Measurements from ENCODE around the gene LDLRAD2.

Gene LDLRAD2

DNA sequence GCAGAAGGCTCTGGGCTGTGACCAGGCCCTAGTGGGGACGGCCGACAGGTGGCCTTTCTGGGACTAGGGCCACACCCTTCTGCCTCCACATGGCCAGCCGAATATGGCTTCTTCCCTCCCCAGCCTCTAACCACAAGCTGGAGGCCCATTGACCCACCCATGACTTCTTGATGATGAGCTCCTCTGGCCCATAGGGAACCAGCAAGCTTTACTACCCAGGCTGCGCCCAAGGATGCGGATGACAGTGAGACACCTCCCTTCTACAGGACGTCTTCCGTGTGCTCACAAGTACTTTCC is 41.0 kb downstream of the LDLRAD2 start:
- Mint-ChIP-seq H3K27me3 (no peaks in the 10 kb centered on the region), H3K27ac (no peak overlapping the region), H3K36me3 (ENCODE audit: low read depth) (no peaks in the 10 kb centered on the region), H3K4me3 (no peak overlapping the region), H3K9me3 (no peaks in the 10 kb centered on the region), H3K4me1 (ENCODE audit: low read depth) (no peaks in the 10 kb centered on the region)
- no peak for DNase-seq

DNA sequence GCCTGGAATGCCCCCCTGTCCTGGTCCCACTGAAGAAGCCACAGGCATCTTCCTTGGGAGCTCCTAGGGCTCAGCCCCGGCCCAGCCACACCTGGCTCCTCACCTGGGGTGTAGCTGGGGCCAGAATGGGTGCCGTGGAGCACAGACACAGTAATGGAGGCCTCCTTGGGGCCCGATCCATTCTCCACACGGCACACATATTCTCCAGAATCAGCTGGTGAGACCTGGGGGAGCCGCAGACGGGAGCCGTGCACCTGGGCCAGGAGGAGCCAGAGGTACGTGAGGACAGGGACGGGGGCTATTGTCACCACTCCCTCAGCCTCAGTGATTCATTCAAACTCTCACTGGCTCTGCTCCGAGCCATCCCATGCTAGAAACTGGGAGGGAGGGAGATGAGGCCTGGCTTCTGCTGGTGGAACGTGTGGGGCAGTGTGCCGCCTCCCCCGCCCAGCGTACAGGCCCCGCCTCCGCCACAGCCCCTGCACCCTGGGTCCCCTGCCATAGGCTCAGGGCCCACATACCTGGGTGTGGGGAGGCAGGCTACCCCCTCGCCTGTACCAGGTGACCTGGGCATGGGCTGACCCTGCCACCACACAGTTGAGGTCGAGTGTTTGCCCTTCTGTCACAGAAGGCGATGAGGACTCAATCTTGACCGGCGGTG is 42.2 kb downstream of the LDLRAD2 start:
- Mint-ChIP-seq H3K9me3 (no peaks in the 10 kb centered on the region), H3K36me3 (ENCODE audit: low read depth) (no peaks in the 10 kb centered on the region), H3K27me3 (no peaks in the 10 kb centered on the region), H3K27ac (no peak overlapping the region), H3K4me1 (ENCODE audit: low read depth) (no peaks in the 10 kb centered on the region), H3K4me3 (no peak overlapping the region)
- no peak for DNase-seq

GRCh38 chr1:21854751-21855131 is 42.7 kb downstream of the LDLRAD2 start:
- Mint-ChIP-seq H3K9me3 (no peaks in the 10 kb centered on the region), H3K4me1 (ENCODE audit: low read depth) (no peaks in the 10 kb centered on the region), H3K36me3 (ENCODE audit: low read depth) (no peaks in the 10 kb centered on the region), H3K27me3 (no peaks in the 10 kb centered on the region), H3K27ac (no peak overlapping the region), H3K4me3 (no peak overlapping the region)
- DNase-seq, result no peak

DNA sequence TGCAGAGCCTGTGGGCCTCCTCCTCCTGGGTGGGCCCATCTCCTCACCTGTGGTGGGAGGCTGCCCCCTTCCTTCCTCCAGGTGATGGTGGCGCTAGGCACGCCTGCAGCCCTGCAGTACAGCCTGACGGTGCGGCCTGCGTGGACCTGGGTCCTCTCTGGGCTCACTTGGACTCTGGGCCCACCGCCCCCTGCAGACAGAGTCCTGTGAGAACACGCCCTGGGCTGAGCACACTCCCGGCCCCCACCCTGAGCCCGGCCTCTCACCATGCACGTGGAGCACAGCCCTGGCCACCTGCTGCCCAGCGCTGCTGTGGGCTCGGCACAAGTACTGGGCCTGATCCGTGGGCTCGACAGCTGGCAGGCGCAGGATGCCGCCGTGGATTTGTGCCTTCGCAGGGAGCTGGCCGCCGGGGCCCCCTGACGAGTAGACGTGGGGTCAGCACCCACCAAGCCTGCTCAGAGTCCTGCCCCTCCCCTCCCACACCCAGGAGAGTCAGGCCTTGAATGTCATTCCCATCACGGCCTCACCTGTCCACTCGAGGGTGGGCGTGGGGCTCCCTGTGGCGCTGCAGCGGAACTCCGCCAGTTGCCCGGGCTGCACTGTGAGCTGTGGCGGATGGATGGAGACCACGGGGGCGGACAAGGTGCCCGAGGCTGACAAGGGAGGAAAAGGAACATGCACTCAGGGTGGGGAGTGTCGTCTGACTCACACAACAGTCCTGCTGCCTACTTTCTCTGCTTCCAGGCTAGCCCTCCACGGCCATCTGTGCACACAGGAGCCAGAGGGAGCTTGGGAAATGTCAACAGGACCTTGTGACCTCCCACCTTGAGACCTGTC is 43.4 kb downstream of the LDLRAD2 start:
- Mint-ChIP-seq H3K27me3 (no peaks in the 10 kb centered on the region), H3K36me3 (ENCODE audit: low read depth) (no peaks in the 10 kb centered on the region), H3K4me3 (no peak overlapping the region), H3K27ac (no peak overlapping the region), H3K4me1 (ENCODE audit: low read depth) (no peaks in the 10 kb centered on the region), H3K9me3 (no peaks in the 10 kb centered on the region)
- DNase-seq, result no peak

GRCh38 chr1:21857142-21857839 is 45.2 kb downstream of the LDLRAD2 start:
- H3K9me3 Mint-ChIP-seq, result no peaks in the 10 kb centered on the region
- no peak overlapping the region for H3K4me3 Mint-ChIP-seq
- no peaks in the 10 kb centered on the region for H3K4me1 Mint-ChIP-seq (ENCODE audit: low read depth)
- no peaks in the 10 kb centered on the region for H3K36me3 Mint-ChIP-seq (ENCODE audit: low read depth)
- H3K27me3 Mint-ChIP-seq, result no peaks in the 10 kb centered on the region
- no peak overlapping the region for H3K27ac Mint-ChIP-seq
- no peak for DNase-seq

- no peaks in the 10 kb centered on the region for H3K36me3 Mint-ChIP-seq (ENCODE audit: low read depth)
- H3K27ac Mint-ChIP-seq, result no peak overlapping the region
- DNase-seq, result no peak
These were observed 46.0 kb downstream of the LDLRAD2 start for GRCh38 chr1:21857840-21858670.

DNA sequence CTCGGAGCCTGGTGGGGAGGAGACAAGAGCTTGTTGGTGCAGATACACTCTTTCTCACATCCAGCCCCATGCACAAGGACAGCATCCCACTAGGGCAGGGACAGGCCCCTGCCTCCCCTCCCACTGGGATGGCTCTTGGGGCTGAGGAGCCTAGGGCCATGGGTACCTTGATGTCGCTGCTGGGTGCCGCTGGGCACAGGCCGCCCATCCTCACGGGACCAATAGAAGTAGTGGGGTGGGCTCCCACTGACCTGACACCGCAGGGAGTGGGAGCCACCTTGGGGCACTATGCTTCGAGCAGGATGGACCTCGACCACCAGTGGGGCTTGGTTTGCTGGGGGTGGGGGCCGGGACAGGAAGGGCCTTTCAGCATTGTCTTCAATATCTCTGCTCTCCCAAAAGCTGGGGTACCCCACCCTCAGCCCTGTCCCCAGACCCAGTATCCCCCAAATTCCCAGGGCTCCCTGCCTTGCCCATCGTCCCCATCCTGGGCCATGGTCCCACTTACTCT is 47.7 kb downstream of the LDLRAD2 start:
- Mint-ChIP-seq H3K27me3 (no peaks in the 10 kb centered on the region), H3K4me3 (no peak overlapping the region), H3K9me3 (no peaks in the 10 kb centered on the region), H3K36me3 (ENCODE audit: low read depth) (no peaks in the 10 kb centered on the region), H3K4me1 (ENCODE audit: low read depth) (no peaks in the 10 kb centered on the region), H3K27ac (no peak overlapping the region)
- no peak for DNase-seq

More at GRCh38 chr1:21857840-21858670, 46.0 kb downstream of the LDLRAD2 start:
- H3K4me3 Mint-ChIP-seq, result no peak overlapping the region
- no peaks in the 10 kb centered on the region for H3K27me3 Mint-ChIP-seq
- H3K4me1 Mint-ChIP-seq (ENCODE audit: low read depth), result no peaks in the 10 kb centered on the region
- no peaks in the 10 kb centered on the region for H3K9me3 Mint-ChIP-seq

DNA sequence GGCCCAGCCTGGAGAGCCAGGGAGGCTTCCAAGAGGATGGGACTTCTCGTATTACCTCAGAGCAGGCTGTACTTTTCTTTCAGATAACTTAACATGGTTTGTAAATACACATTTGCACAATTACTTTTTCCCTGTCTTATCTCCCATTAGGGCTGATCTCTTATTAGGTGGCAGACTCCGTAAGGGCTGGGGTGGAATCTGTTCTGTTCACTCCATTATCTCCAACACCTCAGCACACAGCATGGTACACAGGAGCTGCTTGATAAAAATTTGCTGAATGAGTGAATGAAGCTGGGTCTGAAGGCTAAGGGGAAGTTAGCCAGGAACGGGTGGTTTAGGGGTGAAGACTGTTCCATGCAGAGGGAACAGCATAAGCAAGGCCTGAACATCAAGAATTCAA is 48.9 kb downstream of the LDLRAD2 start:
- H3K9me3 Mint-ChIP-seq, result no peaks in the 10 kb centered on the region
- no peaks in the 10 kb centered on the region for H3K36me3 Mint-ChIP-seq (ENCODE audit: low read depth)
- DNase-seq, result no peak
- H3K27ac Mint-ChIP-seq, result no peak overlapping the region
- no peaks in the 10 kb centered on the region for H3K4me1 Mint-ChIP-seq (ENCODE audit: low read depth)
- no peaks in the 10 kb centered on the region for H3K27me3 Mint-ChIP-seq
- H3K4me3 Mint-ChIP-seq, result no peak overlapping the region

DNA sequence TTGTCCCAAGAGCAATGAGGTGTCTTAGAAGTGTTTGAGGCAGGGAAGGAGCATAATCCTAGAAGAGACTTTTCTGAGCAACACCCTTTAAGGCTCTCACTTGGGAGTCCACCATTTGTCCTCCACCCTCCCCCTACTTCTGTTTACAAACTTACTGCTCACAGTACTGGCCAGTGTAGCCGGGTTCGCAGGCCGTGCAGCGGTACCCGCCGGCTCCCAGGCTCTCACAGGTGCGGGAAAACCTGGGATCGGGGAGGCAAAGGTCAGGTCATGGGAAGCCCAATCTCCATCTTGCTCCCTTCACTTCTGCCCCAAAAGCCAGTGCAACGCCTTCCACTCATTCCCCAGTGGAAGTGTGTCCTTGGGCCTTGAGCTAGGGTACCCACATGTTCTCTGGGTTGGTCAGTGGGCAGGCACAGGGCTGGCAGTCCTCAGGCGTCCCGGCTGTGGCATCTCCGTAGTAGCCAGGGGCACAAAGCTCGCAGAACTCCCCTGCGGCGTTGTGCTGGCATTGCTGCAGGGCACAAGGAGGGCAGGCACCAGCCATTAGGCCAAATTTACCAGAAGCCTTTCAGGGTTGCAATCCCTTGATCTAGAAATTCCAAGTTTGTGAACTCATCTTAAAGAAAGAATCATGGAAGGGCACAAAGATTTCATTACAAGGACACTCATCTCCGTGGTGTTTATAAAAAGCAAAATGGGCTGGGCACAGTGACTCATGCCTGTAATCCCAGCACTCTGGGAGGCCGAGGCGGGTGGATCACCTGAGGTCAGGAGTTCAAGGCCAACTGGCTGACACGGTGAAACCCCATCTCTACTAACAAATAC is 49.8 kb downstream of the LDLRAD2 start:
- Mint-ChIP-seq H3K9me3 (no peaks in the 10 kb centered on the region), H3K36me3 (ENCODE audit: low read depth) (no peaks in the 10 kb centered on the region), H3K4me3 (no peak overlapping the region), H3K27me3 (no peaks in the 10 kb centered on the region), H3K4me1 (ENCODE audit: low read depth) (no peaks in the 10 kb centered on the region), H3K27ac (no peak overlapping the region)
- no peak for DNase-seq

DNA sequence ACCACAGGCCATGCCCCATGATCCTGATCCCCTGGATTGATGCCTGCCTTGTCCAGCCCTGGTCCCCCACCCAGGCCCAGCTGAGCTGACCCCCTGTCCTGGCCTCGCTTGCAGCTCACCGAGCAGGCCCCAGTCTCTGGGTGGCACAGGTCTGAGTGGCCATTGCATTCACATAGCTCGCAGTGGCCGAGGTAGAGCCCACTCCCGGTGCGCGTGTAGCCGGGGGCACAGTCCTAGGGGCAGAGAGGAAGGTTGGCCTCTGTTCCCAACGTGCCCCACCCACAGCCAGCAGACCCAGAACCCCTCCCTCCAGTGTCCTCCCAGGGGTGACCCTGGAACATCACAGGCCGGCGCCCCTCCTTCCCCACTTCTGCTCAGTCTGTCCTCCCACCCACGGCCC is 51.9 kb downstream of the LDLRAD2 start:
- no peaks in the 10 kb centered on the region for H3K4me1 Mint-ChIP-seq (ENCODE audit: low read depth)
- H3K9me3 Mint-ChIP-seq, result no peaks in the 10 kb centered on the region
- H3K27me3 Mint-ChIP-seq, result no peaks in the 10 kb centered on the region
- no peaks in the 10 kb centered on the region for H3K36me3 Mint-ChIP-seq (ENCODE audit: low read depth)
- H3K4me3 Mint-ChIP-seq, result no peak overlapping the region
- DNase-seq, result no peak
- H3K27ac Mint-ChIP-seq, result no peak overlapping the region

DNA sequence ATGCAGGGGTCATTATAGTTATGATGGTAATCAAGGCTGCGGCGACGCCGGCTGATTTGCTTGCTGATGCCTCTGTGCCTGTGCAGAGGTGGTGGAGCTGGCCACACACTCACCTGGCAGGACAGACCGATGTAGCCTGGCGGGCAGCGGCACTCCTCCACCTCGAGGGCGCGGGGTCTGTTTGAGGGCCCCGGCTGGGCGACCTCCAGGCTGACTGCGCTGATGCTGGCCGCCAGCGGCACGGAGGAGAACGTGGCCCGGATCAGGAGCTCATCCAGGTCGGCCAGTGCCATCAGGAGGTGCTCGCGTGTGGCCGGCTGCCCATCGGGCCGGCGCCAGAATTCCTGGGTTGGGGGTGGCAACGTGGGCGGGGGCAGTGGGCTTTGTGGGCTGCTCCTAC is 52.7 kb downstream of the LDLRAD2 start:
- no peaks in the 10 kb centered on the region for H3K27me3 Mint-ChIP-seq
- H3K27ac Mint-ChIP-seq, result no peak overlapping the region
- H3K9me3 Mint-ChIP-seq, result no peaks in the 10 kb centered on the region
- no peaks in the 10 kb centered on the region for H3K36me3 Mint-ChIP-seq (ENCODE audit: low read depth)
- H3K4me1 Mint-ChIP-seq (ENCODE audit: low read depth), result no peaks in the 10 kb centered on the region
- no peak for DNase-seq
- no peak overlapping the region for H3K4me3 Mint-ChIP-seq

- H3K9me3 Mint-ChIP-seq, result no peaks in the 10 kb centered on the region
- DNase-seq, result no peak
- H3K4me1 Mint-ChIP-seq (ENCODE audit: low read depth), result no peaks in the 10 kb centered on the region
- H3K36me3 Mint-ChIP-seq (ENCODE audit: low read depth), result no peaks in the 10 kb centered on the region
- no peaks in the 10 kb centered on the region for H3K27me3 Mint-ChIP-seq
- H3K27ac Mint-ChIP-seq, result no peak overlapping the region
- no peak overlapping the region for H3K4me3 Mint-ChIP-seq
These were observed 53.5 kb downstream of the LDLRAD2 start for GRCh38 chr1:21865609-21865942.

- Mint-ChIP-seq H3K4me3 (no peak overlapping the region), H3K36me3 (ENCODE audit: low read depth) (no peaks in the 10 kb centered on the region), H3K27me3 (no peaks in the 10 kb centered on the region), H3K4me1 (ENCODE audit: low read depth) (no peaks in the 10 kb centered on the region), H3K27ac (no peak overlapping the region), H3K9me3 (no peaks in the 10 kb centered on the region)
- DNase-seq, result no peak
These were observed 54.1 kb downstream of the LDLRAD2 start for GRCh38 chr1:21865943-21866706.

Measured in activated T-cell treated with anti-CD3 and anti-CD28 coated beads, Interleukin-2, amount 50 U/mL, for 24 hours (primary cell).